ENCODE results near the gene EHD1. TPM values are rescaled to one million over a fixed set of nuclear protein-coding genes. Genes with fewer than 3 reads are reported as not detected.

Gene EHD1
- total and polyA plus RNA-seq, 9 of the 15 experiments (the other 6 are each of a cell fraction or from before 2014, with no cell fraction given), result 0.46 to 65.0 (median 16.4) TPM

GRCh38 chr11:64894070-64894811, 15.8 kb upstream of the EHD1 start (continued):
- no peak for TF ChIP-seq ZNF280A (IDR thresholded peaks at IDR 0.05; ENCODE audit: low read depth, partially characterized antibody)
- TF ChIP-seq ZNF174 (CRISPR knock-in tag; IDR thresholded peaks at IDR 0.05), result no peak
- TF ChIP-seq POLR2AphosphoS2 (IDR thresholded peaks at IDR 0.05; ENCODE audit: low read length), result peak; percentile 86; the same call in 1 of the 2 replicates
- peak; percentile 38; the same call in 1 of the 2 replicates for TF ChIP-seq CXXC5 (CRISPR knock-in tag; IDR thresholded peaks at IDR 0.05)
- TF ChIP-seq GATAD2B (IDR thresholded peaks at IDR 0.05; ENCODE audit: borderline replicate concordance), result no peak; the same call in 1 of the 2 replicates
- TF ChIP-seq FIP1L1 (IDR thresholded peaks at IDR 0.05; ENCODE audit: low read depth, low read length, poor library complexity, severe bottlenecking), result peak; percentile 56
- 0 out of 2 replicates have a peak, but pooled peaks have one; percentile 61 for TF ChIP-seq HBP1 (CRISPR knock-in tag; IDR thresholded peaks at IDR 0.05)
- TF ChIP-seq ARID2 (IDR thresholded peaks at IDR 0.05), result peak; percentile 95
- no peak for TF ChIP-seq HMGN3 (IDR thresholded peaks at IDR 0.05; ENCODE audit: borderline replicate concordance, extremely low read depth, insufficient read length, low read depth, low read length)
- TF ChIP-seq TBL1XR1 (IDR thresholded peaks at IDR 0.05; ENCODE audit: low read length in 2 of 2), result 0 out of 4 replicates have a peak, but pooled peaks of 1 of the 2 experiments have one; percentile 30
- TF ChIP-seq RREB1 (CRISPR knock-in tag; IDR thresholded peaks at IDR 0.05), result 0 out of 2 replicates have a peak, but pooled peaks have one; percentile 41
- peak; percentile 40 for TF ChIP-seq POLR2B (IDR thresholded peaks at IDR 0.05; ENCODE audit: low read depth, partially characterized antibody)
- 0 out of 2 replicates have a peak, but pooled peaks have one; percentile 12 for TF ChIP-seq ZKSCAN1 (IDR thresholded peaks at IDR 0.05; ENCODE audit: low read depth, low read length)
- TF ChIP-seq CTCFL (IDR thresholded peaks at IDR 0.05; ENCODE audit: borderline replicate concordance, insufficient read depth, low read depth, low read length, poor library complexity, severe bottlenecking), result peak; percentile 87
- 0 out of 2 replicates have a peak, but pooled peaks have one; percentile 28 for TF ChIP-seq HDAC8 (tag; IDR thresholded peaks at IDR 0.05)

All from K562 (cell line).